Naive thymus-derived CD4-positive, alpha-beta T cell (primary cell): ENCODE measurements around the gene LARGE1. TPM values are rescaled to one million over a fixed set of nuclear protein-coding genes. Genes with fewer than 3 reads are reported as not detected.

ENCODE experiments used
- ATAC-seq: fragments of 150-1000 bp; cut with Tn5 transposase; 2 replicates; pipeline ENCODE4 v1.10.0; 2021; ENCODE audit warnings: mild to moderate bottlenecking, moderate library complexity
- CTCF ChIA-PET: fragments of 350-600 bp; sonication (Branson Sonifier 250); formaldehyde crosslinking; loops from one replicate; lab custom pipeline; 2021; ENCODE audit warnings: antibody characterized with exemption; lab: Charles Lee
- POLR2A ChIA-PET: fragments of 350-600 bp; sonication (Branson Sonifier 250); formaldehyde crosslinking; loops from one replicate; lab custom pipeline; 2021; ENCODE audit warnings: antibody characterized with exemption, inconsistent platforms; lab: Charles Lee
- DNase-seq, 9 donors: peaks; one replicate each; pipeline versions ENCODE4 v3.0.0 to v3.0.0-alpha.2; 2020 to 2022; ENCODE audit warnings: mixed read lengths in 1 of 9
- H3K27ac ChIP-seq: one replicate; pipeline ENCODE4 v1.7.0; 2013; ENCODE audit warnings: mild to moderate bottlenecking, low read depth, low read length, moderate library complexity
- H3K27me3 ChIP-seq, 2 donors: one replicate each; pipeline ENCODE4 v1.7.0; 2013; ENCODE audit warnings: low read length in 2 of 2, mild to moderate bottlenecking in 2 of 2, moderate library complexity in 2 of 2; ENCODE audit not compliant: control insufficient read depth in 2 of 2, insufficient read depth in 2 of 2
- H3K36me3 ChIP-seq, 3 experiments: 1 replicate in 2 of 3; 2 replicates in 1 of 3; pipeline ENCODE4 v1.7.0; 2013; ENCODE audit warnings: low read length in 3 of 3, mild to moderate bottlenecking in 3 of 3, moderate library complexity in 1 of 3; ENCODE audit not compliant: insufficient read depth in 3 of 3, control insufficient read depth in 2 of 3
- H3K4me1 ChIP-seq, 2 donors: one replicate each; pipeline ENCODE4 v1.7.0; 2013; ENCODE audit warnings: low read length in 2 of 2, mild to moderate bottlenecking in 2 of 2, moderate library complexity in 1 of 2; ENCODE audit not compliant: control insufficient read depth in 2 of 2, insufficient read depth in 2 of 2
- H3K4me3 ChIP-seq: 2 replicates; pipeline ENCODE4 v1.7.0; 2013; ENCODE audit warnings: mild to moderate bottlenecking, low read length
- H3K9me3 ChIP-seq, 3 experiments: 1 replicate in 2 of 3; 2 replicates in 1 of 3; pipeline ENCODE4 v1.7.0; 2013; ENCODE audit warnings: low read length in 3 of 3; ENCODE audit not compliant: control insufficient read depth in 2 of 3
- H3K27ac Mint-ChIP-seq, 9 donors: one replicate each; pipeline ENCODE4 v1.8.0; 2020 to 2022; ENCODE audit warnings: mixed read lengths in 9 of 9, mild to moderate bottlenecking in 8 of 9, moderate library complexity in 5 of 9, inconsistent platforms in 2 of 9
- H3K27me3 Mint-ChIP-seq, 5 donors: one replicate each; pipeline ENCODE4 v1.8.0; 2021 to 2022; ENCODE audit warnings: mixed read lengths in 5 of 5, mild to moderate bottlenecking in 1 of 5
- H3K36me3 Mint-ChIP-seq, 5 donors: one replicate each; pipeline ENCODE4 v1.8.0; 2020 to 2022; ENCODE audit warnings: mixed read lengths in 5 of 5, mild to moderate bottlenecking in 3 of 5, inconsistent platforms in 1 of 5
- H3K4me1 Mint-ChIP-seq, 7 donors: one replicate each; pipeline ENCODE4 v1.8.0; 2020 to 2022; ENCODE audit warnings: mixed read lengths in 7 of 7, mild to moderate bottlenecking in 3 of 7, inconsistent platforms in 1 of 7
- H3K4me3 Mint-ChIP-seq, 10 donors: one replicate each; pipeline ENCODE4 v1.8.0; 2020 to 2022; ENCODE audit warnings: mild to moderate bottlenecking in 10 of 10, mixed read lengths in 10 of 10, moderate library complexity in 6 of 10, inconsistent platforms in 2 of 10
- H3K9me3 Mint-ChIP-seq, 11 donors: one replicate each; pipeline ENCODE4 v1.8.0; 2020 to 2022; ENCODE audit warnings: mixed read lengths in 11 of 11, mild to moderate bottlenecking in 4 of 11, inconsistent platforms in 1 of 11, moderate library complexity in 1 of 11
- intact Hi-C, 2 donors: fragments of 100-400 bp; cut with micrococcal nuclease; formaldehyde crosslinking; loops; one replicate each; pipeline ENCODE4 v1.15.1; 2023
- polyA plus RNA-seq, 2 donors: library from polyadenylated mRNA; unstranded; fragments of 300-500 nt; fragmentation: Illumina TruSeq; gene quantifications; one replicate each; pipeline ENCODE4 v1.2.3, GENCODE V29; 2021
- total RNA-seq, 6 experiments: library from RNA in 5 of 6; stranded (reverse) in 5 of 6; gene quantifications; 1 replicate in 5 of 6; 2 replicates in 1 of 6; pipeline ENCODE4 v1.2.3 and lab custom pipeline; 2021 to 2026

The LARGE1 gene
- total and polyA plus RNA-seq, 7 experiments from 2014 or later = 2.3 to 4.8 (median 3.0) TPM; not detected in 3

DNA sequence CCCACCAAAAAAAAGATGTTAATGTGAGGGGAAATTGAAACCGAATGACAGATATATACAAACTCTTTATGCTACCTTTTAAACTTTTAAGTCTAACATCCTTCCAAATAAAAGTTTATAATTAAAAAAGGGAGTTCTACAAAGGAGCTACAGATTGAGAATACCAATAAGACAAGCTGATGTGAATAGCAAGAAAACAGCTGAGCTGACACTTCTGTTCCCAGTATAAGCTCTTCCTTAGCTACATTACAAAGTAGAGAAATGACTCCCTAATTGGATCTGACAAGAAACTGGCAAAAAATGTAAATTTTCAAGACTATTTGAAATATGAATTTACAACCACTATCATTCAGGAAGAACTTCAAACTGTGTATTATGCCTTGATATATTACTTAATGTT is 567.5 kb downstream of the LARGE1 start:
- POLR2A ChIA-PET = no interaction called here
- no peak overlapping the region for H3K27ac ChIP-seq
- intact Hi-C loops = no loop called here
- H3K4me1 ChIP-seq = no peaks in the 10 kb centered on the region
- H3K27ac Mint-ChIP-seq = no peak overlapping the region
- no peaks in the 10 kb centered on the region for H3K36me3 ChIP-seq
- no peaks in the 10 kb centered on the region for H3K9me3 ChIP-seq
- no peak overlapping the region for H3K4me3 ChIP-seq
- H3K27me3 ChIP-seq = no peaks in the 10 kb centered on the region
- H3K4me1 Mint-ChIP-seq = no peaks in the 10 kb centered on the region
- no peak for DNase-seq
- CTCF ChIA-PET = no interaction called here
- H3K36me3 Mint-ChIP-seq = peaks cover 0 to 3% (median 0%) of the 10 kb centered on the region in 5 donors
- H3K4me3 Mint-ChIP-seq = no peak overlapping the region
- no peak for ATAC-seq
- H3K27me3 Mint-ChIP-seq = peaks cover 0 to 6% (median 0%) of the 10 kb centered on the region in 5 donors
- peaks cover 0 to 14% (median 4%) of the 10 kb centered on the region in 11 donors for H3K9me3 Mint-ChIP-seq

DNA sequence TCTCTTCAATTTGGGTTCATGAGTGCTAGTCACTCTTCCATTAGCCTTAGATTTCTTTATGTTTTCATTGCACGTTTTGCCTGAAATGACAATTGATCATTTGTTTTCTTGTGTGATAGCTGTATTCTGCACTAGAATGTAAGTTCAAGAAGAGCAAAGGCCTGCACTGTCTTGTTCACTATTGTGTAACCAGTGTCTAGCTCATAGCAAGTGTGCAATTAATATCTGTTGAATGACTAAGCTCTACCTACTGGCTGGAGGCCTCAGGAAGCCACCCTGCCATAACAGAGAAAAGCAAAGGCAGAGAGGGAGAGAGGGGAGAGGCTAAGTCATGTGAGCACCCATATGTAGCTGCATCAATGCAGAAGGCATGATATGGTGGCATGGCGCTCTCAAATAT is 569.3 kb downstream of the LARGE1 start:
- intact Hi-C loops = no loop called here
- no peaks in the 10 kb centered on the region for H3K36me3 ChIP-seq
- H3K27ac ChIP-seq = no peak overlapping the region
- no peaks in the 10 kb centered on the region for H3K4me1 Mint-ChIP-seq
- no peak overlapping the region for H3K4me3 Mint-ChIP-seq
- peaks cover 0 to 6% (median 0%) of the 10 kb centered on the region in 5 donors for H3K27me3 Mint-ChIP-seq
- no peak overlapping the region for H3K27ac Mint-ChIP-seq
- H3K4me1 ChIP-seq = no peaks in the 10 kb centered on the region
- no peaks in the 10 kb centered on the region for H3K9me3 ChIP-seq
- H3K9me3 Mint-ChIP-seq = peaks cover 0 to 18% (median 8%) of the 10 kb centered on the region in 11 donors
- DNase-seq (no peak), ATAC-seq (no peak)
- ChIA-PET POLR2A (no interaction called here), CTCF (no interaction called here)
- no peaks in the 10 kb centered on the region for H3K27me3 ChIP-seq
- H3K36me3 Mint-ChIP-seq = peaks cover 0 to 3% (median 0%) of the 10 kb centered on the region in 5 donors
- H3K4me3 ChIP-seq = no peak overlapping the region

DNA sequence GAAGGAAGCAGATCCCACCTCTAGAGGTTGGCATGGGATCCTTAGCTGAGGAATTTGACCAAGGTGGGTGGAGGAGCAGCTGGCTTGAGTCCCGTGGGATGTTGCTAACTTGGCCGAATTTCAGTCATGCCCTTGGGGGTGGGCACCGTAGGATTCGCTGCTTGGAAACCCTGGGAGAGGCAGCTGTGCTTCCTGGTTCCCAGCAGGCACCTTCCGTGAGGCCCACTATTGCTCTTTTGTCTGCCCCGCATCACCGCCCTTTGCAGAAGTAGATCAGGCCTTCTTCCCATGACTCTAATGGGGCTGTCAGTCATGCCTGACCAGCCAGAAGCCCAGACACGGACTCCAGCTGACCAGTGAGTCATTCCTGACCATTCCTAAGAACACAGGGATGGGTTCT is 569.8 kb downstream of the LARGE1 start:
- H3K36me3 Mint-ChIP-seq = peaks cover 0 to 3% (median 0%) of the 10 kb centered on the region in 5 donors
- Histone ChIP-seq H3K4me1 (no peaks in the 10 kb centered on the region), H3K27me3 (no peaks in the 10 kb centered on the region), H3K27ac (no peak overlapping the region), H3K9me3 (no peaks in the 10 kb centered on the region), H3K4me3 (no peak overlapping the region), H3K36me3 (no peaks in the 10 kb centered on the region)
- peaks cover 0 to 6% (median 0%) of the 10 kb centered on the region in 5 donors for H3K27me3 Mint-ChIP-seq
- no peak for DNase-seq
- POLR2A ChIA-PET = no interaction called here
- ATAC-seq = no peak
- no peaks in the 10 kb centered on the region for H3K4me1 Mint-ChIP-seq
- no peak overlapping the region for H3K4me3 Mint-ChIP-seq
- intact Hi-C loops = no loop called here
- H3K27ac Mint-ChIP-seq = no peak overlapping the region
- CTCF ChIA-PET = no interaction called here
- peaks cover 0 to 18% (median 8%) of the 10 kb centered on the region in 11 donors for H3K9me3 Mint-ChIP-seq

DNA sequence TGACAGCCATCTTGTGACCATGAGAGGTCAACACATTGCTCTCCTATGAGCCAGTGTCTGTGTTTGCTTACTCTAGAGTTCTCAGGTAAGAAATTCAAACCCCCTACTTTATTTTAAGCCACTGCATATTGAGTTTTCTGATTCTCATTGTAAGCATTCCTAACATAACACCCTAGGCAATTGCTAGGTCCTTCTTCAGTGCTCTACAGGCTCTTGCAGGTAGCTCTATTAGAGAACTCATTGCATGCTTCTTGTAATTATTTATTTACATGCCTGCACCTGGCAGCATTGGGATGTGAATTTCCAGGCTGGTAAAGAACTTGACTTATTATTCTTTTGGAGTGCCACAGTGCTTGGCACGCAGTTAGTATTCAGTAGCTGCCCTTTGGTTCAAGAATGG is 573.3 kb downstream of the LARGE1 start:
- no peaks in the 10 kb centered on the region for H3K36me3 ChIP-seq
- H3K9me3 ChIP-seq = no peaks in the 10 kb centered on the region
- H3K4me1 Mint-ChIP-seq = no peaks in the 10 kb centered on the region
- no peak overlapping the region for H3K4me3 Mint-ChIP-seq
- peaks cover 0 to 18% (median 8%) of the 10 kb centered on the region in 11 donors for H3K9me3 Mint-ChIP-seq
- no peak overlapping the region for H3K4me3 ChIP-seq
- ATAC-seq (no peak), DNase-seq (no peak)
- POLR2A ChIA-PET = no interaction called here
- H3K27me3 ChIP-seq = no peaks in the 10 kb centered on the region
- no peak overlapping the region for H3K27ac ChIP-seq
- peaks cover 0 to 3% (median 0%) of the 10 kb centered on the region in 5 donors for H3K36me3 Mint-ChIP-seq
- intact Hi-C loops = no loop called here
- CTCF ChIA-PET = no interaction called here
- H3K4me1 ChIP-seq = no peaks in the 10 kb centered on the region
- no peak overlapping the region for H3K27ac Mint-ChIP-seq
- peaks cover 0 to 6% (median 4%) of the 10 kb centered on the region in 5 donors for H3K27me3 Mint-ChIP-seq

DNA sequence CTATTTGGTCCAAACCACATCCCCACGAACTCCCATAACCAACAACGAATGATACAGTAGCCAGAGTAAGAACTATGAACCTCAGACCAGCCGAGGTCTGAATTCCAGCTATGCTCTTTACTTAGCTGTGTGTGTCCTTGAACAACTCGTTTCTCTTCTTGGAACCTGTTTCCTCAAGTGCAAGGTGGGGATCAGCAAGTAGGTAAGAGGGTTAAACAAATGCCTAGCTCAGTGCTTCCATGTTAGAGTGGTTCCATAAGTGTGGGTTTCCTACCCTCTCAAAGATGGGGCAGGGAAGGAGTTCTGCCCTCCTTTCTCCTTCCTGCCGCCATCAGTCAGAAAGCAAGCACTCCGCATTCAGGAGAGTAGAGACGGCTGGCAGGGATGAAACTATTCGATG is 578.7 kb downstream of the LARGE1 start:
- peaks cover 0 to 5% (median 0%) of the 10 kb centered on the region in 5 donors for H3K27me3 Mint-ChIP-seq
- ATAC-seq (no peak), DNase-seq (no peak)
- H3K4me3 Mint-ChIP-seq = no peak overlapping the region
- Histone ChIP-seq H3K9me3 (no peaks in the 10 kb centered on the region), H3K36me3 (no peaks in the 10 kb centered on the region), H3K4me1 (no peaks in the 10 kb centered on the region), H3K27ac (no peak overlapping the region), H3K4me3 (no peak overlapping the region), H3K27me3 (no peaks in the 10 kb centered on the region)
- H3K36me3 Mint-ChIP-seq = no peaks in the 10 kb centered on the region
- intact Hi-C loops = no loop called here
- POLR2A ChIA-PET = no interaction called here
- no peak overlapping the region for H3K27ac Mint-ChIP-seq
- CTCF ChIA-PET = no interaction called here
- H3K4me1 Mint-ChIP-seq = no peaks in the 10 kb centered on the region
- H3K9me3 Mint-ChIP-seq = peaks cover 0 to 6% (median 1%) of the 10 kb centered on the region in 11 donors

DNA sequence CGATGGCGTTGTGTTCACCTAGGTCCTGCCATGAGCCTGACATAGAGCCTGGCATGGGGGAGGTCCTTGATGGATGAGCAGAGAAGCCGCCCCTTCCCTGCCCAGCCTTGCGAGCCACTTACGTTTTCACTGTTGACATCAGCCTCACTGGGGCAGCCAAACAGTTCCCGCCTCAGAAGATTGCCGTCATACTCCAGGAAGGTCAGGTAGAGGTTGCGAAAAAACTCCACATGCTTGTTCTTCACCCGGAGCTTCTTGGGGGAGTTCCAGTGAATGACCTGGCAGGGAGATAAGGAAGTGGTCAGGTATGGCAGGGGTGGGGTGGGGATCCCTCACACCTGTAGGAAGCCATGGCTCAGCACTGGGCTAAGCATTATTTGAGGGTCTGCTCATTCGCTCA is 582.8 kb downstream of the LARGE1 start:
- Mint-ChIP-seq H3K27me3 (peaks cover 0 to 10% (median 4%) of the 10 kb centered on the region in 5 donors), H3K9me3 (peaks cover 0 to 10% (median 2%) of the 10 kb centered on the region in 11 donors), H3K27ac (no peak overlapping the region), H3K36me3 (no peaks in the 10 kb centered on the region), H3K4me3 (no peak overlapping the region), H3K4me1 (no peaks in the 10 kb centered on the region)
- ChIA-PET POLR2A (no interaction called here), CTCF (no interaction called here)
- Histone ChIP-seq H3K27ac (no peak overlapping the region), H3K9me3 (no peaks in the 10 kb centered on the region), H3K36me3 (no peaks in the 10 kb centered on the region), H3K4me3 (no peak overlapping the region), H3K27me3 (no peaks in the 10 kb centered on the region), H3K4me1 (no peaks in the 10 kb centered on the region)
- ATAC-seq = no peak
- intact Hi-C loops = no loop called here
- no peak for DNase-seq

DNA sequence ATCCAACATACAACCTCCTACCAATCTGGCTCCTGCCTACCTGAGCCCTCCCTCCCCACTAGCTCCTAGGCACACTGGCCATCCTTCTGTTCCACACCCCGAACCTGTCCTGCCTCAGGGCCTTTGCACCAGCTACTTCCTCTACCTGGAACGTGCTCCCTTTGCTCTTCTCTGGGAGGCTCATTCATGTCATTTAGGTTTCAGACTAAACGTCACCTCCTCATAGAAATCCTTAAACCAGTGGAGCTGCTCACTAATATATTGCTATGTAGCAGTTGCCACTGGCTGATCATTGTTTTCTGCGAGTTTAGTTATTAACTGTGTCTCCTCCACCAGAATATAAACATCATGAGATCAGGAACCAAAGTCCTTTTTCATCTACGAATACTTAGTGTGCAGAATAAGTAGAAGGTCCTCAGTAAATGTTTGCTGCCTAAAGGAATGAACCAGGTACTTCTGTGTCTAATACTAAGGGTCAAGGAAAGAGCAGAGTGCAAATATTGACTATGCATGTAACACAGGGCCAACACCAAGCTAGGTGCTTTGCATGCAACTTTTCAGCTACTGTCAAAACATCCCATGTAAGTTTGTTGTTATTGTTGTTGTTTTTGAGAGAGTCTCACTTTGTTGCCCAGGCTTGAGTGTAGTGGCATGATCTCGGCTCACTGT is 584.5 kb downstream of the LARGE1 start:
- Mint-ChIP-seq H3K27me3 (peaks cover 0 to 16% (median 4%) of the 10 kb centered on the region in 5 donors), H3K4me3 (no peak overlapping the region), H3K27ac (no peak overlapping the region), H3K4me1 (no peaks in the 10 kb centered on the region), H3K9me3 (peaks cover 0 to 12% (median 2%) of the 10 kb centered on the region in 11 donors), H3K36me3 (no peaks in the 10 kb centered on the region)
- ATAC-seq (no peak), DNase-seq (no peak)
- ChIA-PET CTCF (no interaction called here), POLR2A (no interaction called here)
- no peaks in the 10 kb centered on the region for H3K4me1 ChIP-seq
- intact Hi-C loops = no loop called here
- H3K36me3 ChIP-seq = no peaks in the 10 kb centered on the region
- H3K27ac ChIP-seq = no peak overlapping the region
- H3K27me3 ChIP-seq = no peaks in the 10 kb centered on the region
- no peaks in the 10 kb centered on the region for H3K9me3 ChIP-seq
- no peak overlapping the region for H3K4me3 ChIP-seq
